ENCODE measurements around the gene PPP1R7.

DNA sequence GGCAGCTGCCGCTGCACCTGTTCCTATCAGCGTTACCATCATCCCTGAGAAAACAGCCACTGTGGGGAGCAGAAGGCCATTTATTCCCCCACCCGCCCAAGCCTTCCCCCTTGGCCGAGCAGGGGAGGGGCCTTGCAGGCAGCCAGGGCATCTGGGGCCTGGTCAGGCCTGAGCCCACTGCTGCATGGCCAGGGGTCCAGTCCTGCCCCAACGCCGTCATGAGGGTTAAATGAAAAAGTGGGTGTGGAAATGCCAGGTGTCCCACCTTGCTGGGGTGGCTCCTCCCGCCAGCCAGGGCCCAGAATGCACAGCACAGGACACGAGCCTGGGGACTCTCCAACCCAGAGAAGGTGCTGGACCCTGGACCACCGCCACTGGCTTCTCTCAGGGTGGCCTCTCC is 52.4 kb downstream of the PPP1R7 start:
- TF ChIP-seq, protein P1, sequence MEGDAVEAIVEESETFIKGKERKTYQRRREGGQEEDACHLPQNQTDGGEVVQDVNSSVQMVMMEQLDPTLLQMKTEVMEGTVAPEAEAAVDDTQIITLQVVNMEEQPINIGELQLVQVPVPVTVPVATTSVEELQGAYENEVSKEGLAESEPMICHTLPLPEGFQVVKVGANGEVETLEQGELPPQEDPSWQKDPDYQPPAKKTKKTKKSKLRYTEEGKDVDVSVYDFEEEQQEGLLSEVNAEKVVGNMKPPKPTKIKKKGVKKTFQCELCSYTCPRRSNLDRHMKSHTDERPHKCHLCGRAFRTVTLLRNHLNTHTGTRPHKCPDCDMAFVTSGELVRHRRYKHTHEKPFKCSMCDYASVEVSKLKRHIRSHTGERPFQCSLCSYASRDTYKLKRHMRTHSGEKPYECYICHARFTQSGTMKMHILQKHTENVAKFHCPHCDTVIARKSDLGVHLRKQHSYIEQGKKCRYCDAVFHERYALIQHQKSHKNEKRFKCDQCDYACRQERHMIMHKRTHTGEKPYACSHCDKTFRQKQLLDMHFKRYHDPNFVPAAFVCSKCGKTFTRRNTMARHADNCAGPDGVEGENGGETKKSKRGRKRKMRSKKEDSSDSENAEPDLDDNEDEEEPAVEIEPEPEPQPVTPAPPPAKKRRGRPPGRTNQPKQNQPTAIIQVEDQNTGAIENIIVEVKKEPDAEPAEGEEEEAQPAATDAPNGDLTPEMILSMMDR (IDR thresholded peaks at IDR 0.05; ENCODE audit: poor library complexity, severe bottlenecking) = no peak
- TF ChIP-seq POLR2AphosphoS5 (IDR thresholded peaks at IDR 0.05) = no peak

Data from neural cell (in vitro differentiated cells).